ENCODE measurements around the gene EEF2. TPM values are rescaled to one million over a fixed set of nuclear protein-coding genes. Genes with fewer than 3 reads are reported as not detected.

EEF2 gene
- total RNA-seq, 1 experiment from 2014 or later, result 1,742 TPM

DNA sequence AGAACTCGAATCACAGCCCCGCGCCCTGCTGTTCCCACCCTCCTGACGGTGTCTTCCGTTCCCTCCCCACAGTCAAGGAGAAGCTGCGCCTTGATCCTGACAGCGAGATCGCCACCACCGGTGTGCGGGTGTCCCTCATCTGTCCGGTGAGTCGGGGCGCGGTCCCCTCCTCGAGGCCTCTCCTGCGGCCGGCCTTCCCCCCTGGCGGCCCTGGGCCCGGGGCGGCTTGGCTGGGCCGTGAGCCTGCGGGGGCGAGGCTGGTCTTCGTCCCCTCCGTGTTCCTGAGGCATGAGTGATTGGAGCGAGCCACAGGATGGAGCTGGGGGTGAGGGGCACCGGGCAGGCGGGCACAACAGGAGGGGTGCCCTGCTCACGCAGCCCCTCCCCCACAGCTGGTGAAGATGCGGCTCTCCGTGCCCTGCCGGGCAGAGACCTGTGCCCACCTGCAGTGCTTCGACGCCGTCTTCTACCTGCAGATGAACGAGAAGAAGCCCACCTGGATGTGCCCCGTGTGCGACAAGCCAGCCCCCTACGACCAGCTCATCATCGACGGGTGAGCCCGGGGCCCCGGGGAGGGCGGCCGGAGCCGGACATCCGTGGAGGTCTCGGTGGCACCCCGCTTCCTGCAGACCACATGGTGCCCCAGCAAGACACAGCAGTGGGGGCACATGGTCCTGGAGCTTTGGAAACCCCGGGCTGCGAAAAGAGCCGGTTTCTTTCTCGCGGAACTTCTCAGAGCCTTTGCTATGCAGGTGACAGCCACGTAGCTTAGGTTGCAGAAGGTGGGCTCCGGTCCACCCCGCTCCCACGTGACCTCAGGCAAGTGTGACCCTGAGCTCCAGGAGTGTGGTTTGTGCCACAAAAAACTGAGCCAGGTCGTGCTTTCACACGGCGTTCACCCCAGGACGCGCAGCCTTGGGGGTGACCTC lies 48.0 kb upstream of the EEF2 start:
- DNase-seq, result no peak
- H3K79me2 ChIP-seq (ENCODE audit: low read depth), result no peaks in the 10 kb centered on the region
- no peaks in the 10 kb centered on the region for H3K36me3 ChIP-seq (ENCODE audit: low read depth)
- peaks cover 8% of the 10 kb centered on the region; the same call in 1 of the 2 replicates for H3F3A ChIP-seq (ENCODE audit: insufficient read depth, low read depth)
- no peaks in the 10 kb centered on the region for H3K4me1 ChIP-seq (replicated peaks; ENCODE audit: insufficient read depth)
- TF ChIP-seq EZH2 (IDR thresholded peaks at IDR 0.05; ENCODE audit: low read depth) (no peak), CTCF (conservative IDR thresholded peaks at IDR 0.05) (no peak)
- H3K4me2 ChIP-seq, result no peak overlapping the region
- CTCF ChIA-PET, result no interaction called here
- no peak overlapping the region for H3K27ac ChIP-seq
- H3K4me3 ChIP-seq, result no peak overlapping the region
- intact Hi-C loops (cut with micrococcal nuclease; ENCODE audit: unreplicated experiment), result no loop called here
- POLR2A ChIA-PET (ENCODE audit: unreplicated experiment), result no interaction called here
- H4K20me1 ChIP-seq (ENCODE audit: insufficient read depth), result no peaks in the 10 kb centered on the region
- no peak overlapping the region for H2AFZ ChIP-seq
- BruUV-seq (replicated peaks), result no TSS peak
- no peaks in the 10 kb centered on the region for H3K27me3 ChIP-seq (ENCODE audit: insufficient read depth, low read depth)
- H3K9me2 ChIP-seq (ENCODE audit: insufficient read depth), result no peaks in the 10 kb centered on the region
- H3K9me3 ChIP-seq (ENCODE audit: insufficient read depth, low read depth), result no peaks in the 10 kb centered on the region

DNA sequence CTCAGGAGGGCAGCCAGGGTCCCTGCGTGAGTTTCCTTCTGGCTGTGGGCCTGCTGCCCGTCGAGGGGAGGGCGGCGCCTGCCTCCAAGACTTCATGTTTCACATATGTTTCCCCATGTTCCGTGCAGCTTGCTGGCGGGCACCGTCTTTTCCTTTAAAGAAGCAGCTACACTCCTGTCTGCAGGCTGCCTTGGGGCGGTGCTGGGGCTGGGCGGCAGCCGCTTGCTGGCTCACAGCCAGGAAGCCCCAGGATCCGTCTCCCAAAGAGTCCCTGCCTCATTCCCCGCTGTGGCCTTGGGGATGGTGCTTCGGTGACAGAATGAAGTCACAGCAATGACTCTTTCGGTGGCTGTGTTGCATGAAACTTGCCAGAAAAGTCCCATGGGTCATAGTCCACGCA lies 47.2 kb upstream of the EEF2 start:
- intact Hi-C loops (cut with micrococcal nuclease; ENCODE audit: unreplicated experiment), result no loop called here
- no peaks in the 10 kb centered on the region for H3K27me3 ChIP-seq (ENCODE audit: insufficient read depth, low read depth)
- H3K9me2 ChIP-seq (ENCODE audit: insufficient read depth), result no peaks in the 10 kb centered on the region
- H4K20me1 ChIP-seq (ENCODE audit: insufficient read depth), result no peaks in the 10 kb centered on the region
- ChIA-PET CTCF (no interaction called here), POLR2A (ENCODE audit: unreplicated experiment) (no interaction called here)
- no TSS peak for BruUV-seq (replicated peaks)
- H3K9me3 ChIP-seq (ENCODE audit: insufficient read depth, low read depth), result no peaks in the 10 kb centered on the region
- peaks cover 8% of the 10 kb centered on the region; the same call in 1 of the 2 replicates for H3F3A ChIP-seq (ENCODE audit: insufficient read depth, low read depth)
- H3K4me1 ChIP-seq (replicated peaks; ENCODE audit: insufficient read depth), result no peaks in the 10 kb centered on the region
- no peak overlapping the region for H2AFZ ChIP-seq
- no peak overlapping the region for H3K4me2 ChIP-seq
- TF ChIP-seq EZH2 (IDR thresholded peaks at IDR 0.05; ENCODE audit: low read depth) (no peak), CTCF (conservative IDR thresholded peaks at IDR 0.05) (no peak)
- no peak overlapping the region for H3K27ac ChIP-seq
- H3K4me3 ChIP-seq, result no peak overlapping the region
- DNase-seq, result no peak
- no peaks in the 10 kb centered on the region for H3K79me2 ChIP-seq (ENCODE audit: low read depth)
- no peaks in the 10 kb centered on the region for H3K36me3 ChIP-seq (ENCODE audit: low read depth)

- Histone ChIP-seq H3K4me2 (no peak overlapping the region), H3K9me3 (ENCODE audit: insufficient read depth, low read depth) (no peaks in the 10 kb centered on the region), H4K20me1 (ENCODE audit: insufficient read depth) (no peaks in the 10 kb centered on the region), H3K27me3 (ENCODE audit: insufficient read depth, low read depth) (no peaks in the 10 kb centered on the region), H2AFZ (no peak overlapping the region), H3K4me3 (no peak overlapping the region), H3K27ac (no peak overlapping the region), H3K9me2 (ENCODE audit: insufficient read depth) (no peaks in the 10 kb centered on the region), H3K4me1 (replicated peaks; ENCODE audit: insufficient read depth) (no peaks in the 10 kb centered on the region), H3K36me3 (ENCODE audit: low read depth) (no peaks in the 10 kb centered on the region), H3F3A (ENCODE audit: insufficient read depth, low read depth) (peaks cover 3% of the 10 kb centered on the region; the same call in 1 of the 2 replicates), H3K79me2 (ENCODE audit: low read depth) (no peaks in the 10 kb centered on the region)
- no peak for DNase-seq
- intact Hi-C loops (cut with micrococcal nuclease; ENCODE audit: unreplicated experiment), result no loop called here
- BruUV-seq (replicated peaks), result no TSS peak
- TF ChIP-seq CTCF (conservative IDR thresholded peaks at IDR 0.05) (no peak), EZH2 (IDR thresholded peaks at IDR 0.05; ENCODE audit: low read depth) (no peak)
- ChIA-PET POLR2A (ENCODE audit: unreplicated experiment) (no interaction called here), CTCF (no interaction called here)
These were observed 46.2 kb upstream of the EEF2 start for GRCh38 chr19:4031420-4031819.

All from PC-9 (cell line).